ENCODE results near the gene OLFM1. TPM values are rescaled to one million over a fixed set of nuclear protein-coding genes. Genes with fewer than 3 reads are reported as not detected.

Gene OLFM1
- total RNA-seq, 4 donors from 2014 or later = 18.7 to 46.1 (median 38.6) TPM

DNA sequence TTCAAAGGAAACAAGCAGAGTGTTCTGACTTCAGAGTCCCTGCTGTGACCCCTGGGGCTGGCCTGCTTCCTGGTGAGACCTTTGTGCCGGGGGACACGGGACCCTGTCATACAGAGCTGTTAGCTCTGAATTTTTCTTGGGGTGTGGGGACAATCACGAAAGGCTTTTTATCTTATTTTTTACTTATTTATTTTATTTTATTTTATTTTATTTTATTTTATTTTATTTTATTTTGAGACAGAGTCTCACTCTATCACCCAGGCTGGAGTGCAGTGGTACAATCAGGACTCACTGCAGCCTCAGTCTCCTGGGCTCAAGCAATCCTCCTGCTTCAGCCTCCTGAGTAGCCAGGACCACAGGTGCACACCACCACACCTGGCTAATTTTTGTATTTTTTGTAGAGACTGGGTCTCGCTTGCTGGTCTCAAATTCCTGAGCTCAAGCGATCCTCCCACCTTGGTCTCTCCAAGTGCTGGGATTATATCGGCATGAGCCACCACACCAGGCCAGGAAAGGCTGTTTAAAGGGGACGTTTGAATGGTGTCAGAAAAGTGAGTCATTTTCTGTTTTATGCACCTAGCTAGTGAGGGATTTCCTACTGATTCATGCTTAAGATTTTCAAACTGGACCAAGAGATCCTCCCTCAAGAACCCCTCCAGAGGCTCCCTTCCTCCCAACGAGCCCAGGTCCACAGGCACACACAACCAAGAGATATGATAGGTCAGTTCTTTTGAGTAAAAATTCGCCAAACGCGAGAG lies 75.7 kb downstream of the OLFM1 start:
- H3K4me3 ChIP-seq = no peak overlapping the region
- intact Hi-C loops (cut with DNase I) = no loop called here
- 66% methylated on average over 11 of the region's 11 CpGs for WGBS
- peaks cover 0 to 84% (median 3%) of the 10 kb centered on the region in 4 donors for H3K27me3 ChIP-seq
- DNase-seq (ENCODE audit: extremely low spot score) = no peak
- H3K27ac ChIP-seq (replicated peaks in 1 of 4) = no peak overlapping the region
- H3K4me1 ChIP-seq = no peaks in the 10 kb centered on the region
- TF ChIP-seq EP300 (IDR thresholded peaks at IDR 0.05) (no peak), POLR2AphosphoS5 (IDR thresholded peaks at IDR 0.05) (no peak), POLR2A (IDR thresholded peaks at IDR 0.05; ENCODE audit: low read depth) (no peak)
- TF ChIP-seq, protein P1, sequence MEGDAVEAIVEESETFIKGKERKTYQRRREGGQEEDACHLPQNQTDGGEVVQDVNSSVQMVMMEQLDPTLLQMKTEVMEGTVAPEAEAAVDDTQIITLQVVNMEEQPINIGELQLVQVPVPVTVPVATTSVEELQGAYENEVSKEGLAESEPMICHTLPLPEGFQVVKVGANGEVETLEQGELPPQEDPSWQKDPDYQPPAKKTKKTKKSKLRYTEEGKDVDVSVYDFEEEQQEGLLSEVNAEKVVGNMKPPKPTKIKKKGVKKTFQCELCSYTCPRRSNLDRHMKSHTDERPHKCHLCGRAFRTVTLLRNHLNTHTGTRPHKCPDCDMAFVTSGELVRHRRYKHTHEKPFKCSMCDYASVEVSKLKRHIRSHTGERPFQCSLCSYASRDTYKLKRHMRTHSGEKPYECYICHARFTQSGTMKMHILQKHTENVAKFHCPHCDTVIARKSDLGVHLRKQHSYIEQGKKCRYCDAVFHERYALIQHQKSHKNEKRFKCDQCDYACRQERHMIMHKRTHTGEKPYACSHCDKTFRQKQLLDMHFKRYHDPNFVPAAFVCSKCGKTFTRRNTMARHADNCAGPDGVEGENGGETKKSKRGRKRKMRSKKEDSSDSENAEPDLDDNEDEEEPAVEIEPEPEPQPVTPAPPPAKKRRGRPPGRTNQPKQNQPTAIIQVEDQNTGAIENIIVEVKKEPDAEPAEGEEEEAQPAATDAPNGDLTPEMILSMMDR (IDR thresholded peaks at IDR 0.05) = no peak
- H3K9me3 ChIP-seq = no peaks in the 10 kb centered on the region
- H3K36me3 ChIP-seq = no peaks in the 10 kb centered on the region

DNA sequence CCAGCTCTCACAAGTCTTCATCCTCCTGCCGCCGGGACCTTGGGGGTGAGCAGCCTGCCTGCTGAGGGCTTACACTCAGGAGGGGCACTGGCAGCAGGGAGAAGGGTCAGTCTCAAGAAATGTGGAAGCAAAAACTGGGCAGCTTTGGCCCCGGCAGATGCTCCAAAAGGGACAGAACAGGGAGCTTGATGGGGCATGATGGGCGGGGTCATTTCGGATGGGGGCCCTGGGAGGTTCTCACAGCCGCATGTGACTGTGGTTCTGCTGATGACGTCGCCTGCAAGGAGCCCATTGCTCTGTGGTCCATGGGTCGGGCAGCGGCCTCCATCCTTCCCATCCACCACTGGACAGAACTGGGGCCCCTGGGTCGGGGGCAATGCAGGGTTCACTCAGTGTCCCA lies 76.6 kb downstream of the OLFM1 start:
- no peaks in the 10 kb centered on the region for H3K4me1 ChIP-seq
- H3K27me3 ChIP-seq = peaks cover 0 to 84% (median 3%) of the 10 kb centered on the region in 4 donors
- 74% methylated on average over 11 of the region's 11 CpGs for WGBS
- no peaks in the 10 kb centered on the region for H3K36me3 ChIP-seq
- no peak overlapping the region for H3K27ac ChIP-seq (replicated peaks in 1 of 4)
- no peak for DNase-seq (ENCODE audit: extremely low spot score)
- H3K4me3 ChIP-seq = no peak overlapping the region
- TF ChIP-seq EP300 (IDR thresholded peaks at IDR 0.05) (no peak), POLR2AphosphoS5 (IDR thresholded peaks at IDR 0.05) (no peak), POLR2A (IDR thresholded peaks at IDR 0.05; ENCODE audit: low read depth) (no peak)
- TF ChIP-seq, protein P1 (IDR thresholded peaks at IDR 0.05) = no peak
- intact Hi-C loops (cut with DNase I) = no loop called here
- no peaks in the 10 kb centered on the region for H3K9me3 ChIP-seq

DNA sequence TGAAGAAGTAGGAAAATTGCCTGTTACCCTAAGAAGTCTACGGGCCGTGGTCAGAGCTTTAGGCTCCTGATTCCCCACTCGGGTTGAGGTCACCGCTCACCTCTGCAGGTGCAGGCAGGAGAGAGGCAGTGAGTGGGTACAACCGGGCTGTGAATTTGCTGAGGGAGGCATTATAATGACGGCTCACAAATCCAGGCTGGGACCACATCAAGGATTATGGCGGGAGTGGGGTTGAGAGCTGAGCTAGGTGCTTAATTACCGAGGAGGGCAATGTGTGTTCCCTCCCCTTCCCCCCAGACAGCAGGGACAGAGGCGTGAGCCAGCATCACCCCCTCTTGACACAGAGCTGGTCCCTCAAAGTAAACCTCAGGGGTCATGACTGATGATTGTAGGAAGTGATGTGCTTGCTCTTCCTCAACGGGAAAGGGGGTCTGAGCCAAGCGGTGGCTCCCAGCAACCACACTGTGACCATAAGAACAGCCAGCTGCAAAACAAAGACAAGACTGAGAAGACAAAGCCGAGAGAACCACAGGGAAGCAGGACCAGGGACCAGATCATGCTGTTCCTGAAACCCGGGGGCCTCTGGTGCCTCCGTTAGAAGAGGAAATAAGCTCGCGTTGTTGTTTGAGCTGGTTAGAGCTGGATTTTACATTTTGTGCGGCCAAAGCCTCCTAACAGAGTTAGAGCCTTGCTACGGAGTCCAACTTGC lies 77.7 kb downstream of the OLFM1 start:
- intact Hi-C loops (cut with DNase I) = no loop called here
- no peak for DNase-seq (ENCODE audit: extremely low spot score)
- TF ChIP-seq, protein P1 (IDR thresholded peaks at IDR 0.05) = no peak
- TF ChIP-seq POLR2AphosphoS5 (IDR thresholded peaks at IDR 0.05) (no peak), POLR2A (IDR thresholded peaks at IDR 0.05; ENCODE audit: low read depth) (no peak), EP300 (IDR thresholded peaks at IDR 0.05) (no peak)
- no peaks in the 10 kb centered on the region for H3K9me3 ChIP-seq
- H3K27ac ChIP-seq (replicated peaks in 1 of 4) = no peak overlapping the region
- H3K4me1 ChIP-seq = no peaks in the 10 kb centered on the region
- H3K36me3 ChIP-seq = no peaks in the 10 kb centered on the region
- peaks cover 0 to 78% (median 3%) of the 10 kb centered on the region in 4 donors for H3K27me3 ChIP-seq
- WGBS = 77% methylated on average over 17 of the region's 18 CpGs
- H3K4me3 ChIP-seq = no peak overlapping the region

DNA sequence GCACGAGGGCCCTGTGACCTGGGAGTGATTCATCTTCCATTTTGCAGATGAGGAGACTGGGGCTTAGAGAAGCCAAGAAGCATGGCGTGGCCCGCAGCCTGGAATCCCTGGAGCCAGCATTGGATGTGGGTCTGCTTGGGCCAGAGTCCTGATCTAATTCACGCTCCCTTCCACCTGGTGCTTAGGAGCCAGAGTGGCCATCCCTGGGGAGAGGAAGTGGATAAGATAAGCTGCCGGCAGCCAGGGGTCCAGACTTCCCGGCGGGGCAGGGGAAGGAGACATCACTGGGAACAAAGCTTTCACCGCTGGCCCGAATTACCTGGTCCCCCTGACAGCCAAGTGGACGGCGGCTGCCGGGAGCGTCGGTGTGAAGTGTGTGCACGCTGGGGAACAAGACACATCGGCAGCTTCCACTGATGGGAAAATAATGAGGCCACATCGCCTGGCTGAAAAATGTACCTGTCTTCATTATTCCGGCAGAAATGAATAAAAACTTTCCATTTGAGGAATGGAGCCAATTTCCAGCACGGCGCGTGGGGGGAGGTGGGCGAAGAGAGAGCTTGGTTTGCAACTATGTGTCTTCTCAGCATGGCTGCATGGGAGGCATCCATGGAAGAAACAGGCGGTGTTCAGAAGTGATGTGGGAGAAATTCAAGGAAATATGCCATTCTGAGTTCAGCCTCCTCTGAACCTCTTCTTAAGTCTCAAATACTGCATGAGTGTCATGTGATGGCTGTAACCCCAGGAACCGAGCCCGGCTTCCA lies 78.5 kb downstream of the OLFM1 start:
- TF ChIP-seq, protein P1 (IDR thresholded peaks at IDR 0.05) = no peak
- no peak for TF ChIP-seq POLR2AphosphoS5 (IDR thresholded peaks at IDR 0.05)
- no peak for TF ChIP-seq EP300 (IDR thresholded peaks at IDR 0.05)
- TF ChIP-seq POLR2A (IDR thresholded peaks at IDR 0.05; ENCODE audit: low read depth) = no peak
- intact Hi-C loops (cut with DNase I) = no loop called here
- 73% methylated on average over 21 of the region's 25 CpGs for WGBS
- Histone ChIP-seq H3K4me3 (no peak overlapping the region), H3K27ac (replicated peaks in 1 of 4) (no peak overlapping the region), H3K36me3 (no peaks in the 10 kb centered on the region), H3K4me1 (no peaks in the 10 kb centered on the region), H3K9me3 (no peaks in the 10 kb centered on the region), H3K27me3 (peaks cover 0 to 79% (median 3%) of the 10 kb centered on the region in 4 donors)
- no peak for DNase-seq (ENCODE audit: extremely low spot score)

Data from esophagus muscularis mucosa (tissue), 4 donors.